GM23248 (cell line): Measurements from ENCODE around the gene DDA1. TPM values are rescaled to one million over a fixed set of nuclear protein-coding genes. Genes with fewer than 3 reads are reported as not detected.

Experiments used
- DNase-seq: peaks from one replicate; pipeline ENCODE4 v3.0.0-alpha.2; 2015
- H2AFZ ChIP-seq: fragments of 200-600 bp; sonication (generic); 2 replicates; pipeline ENCODE4 v1.6.1; 2016; ENCODE audit warnings: antibody characterized with exemption
- H3F3A ChIP-seq: fragments of 200-600 bp; sonication (generic); 2 replicates; pipeline ENCODE4 v1.6.1; 2016; ENCODE audit warnings: mild to moderate bottlenecking, antibody characterized with exemption, mixed run types; ENCODE audit not compliant: insufficient read depth
- H3K27ac ChIP-seq: fragments of 200-600 bp; sonication (generic); 2 replicates; pipeline ENCODE4 v1.5.1; 2016; ENCODE audit warnings: mild to moderate bottlenecking
- H3K27me3 ChIP-seq: fragments of 200-600 bp; sonication (generic); replicated peaks from 2 replicates; pipeline ENCODE4 v1.6.1; 2016; ENCODE audit warnings: mild to moderate bottlenecking; ENCODE audit not compliant: insufficient read depth
- H3K36me3 ChIP-seq: fragments of 200-600 bp; sonication (generic); 2 replicates; pipeline ENCODE4 v1.6.1; 2016; ENCODE audit warnings: low read depth, mild to moderate bottlenecking
- H3K4me1 ChIP-seq: fragments of 200-600 bp; sonication (generic); 2 replicates; pipeline ENCODE4 v1.6.1; 2016; ENCODE audit warnings: mild to moderate bottlenecking; ENCODE audit not compliant: insufficient read depth
- H3K4me2 ChIP-seq: fragments of 200-600 bp; sonication (generic); one replicate; pipeline ENCODE4 v1.6.1; 2016; ENCODE audit warnings: mild to moderate bottlenecking; ENCODE audit not compliant: unreplicated experiment
- H3K4me3 ChIP-seq: fragments of 200-600 bp; sonication (generic); 2 replicates; pipeline ENCODE4 v1.5.1; 2016; ENCODE audit warnings: mild to moderate bottlenecking
- H3K79me2 ChIP-seq: fragments of 200-600 bp; sonication (generic); 2 replicates; pipeline ENCODE4 v1.6.1; 2016; ENCODE audit warnings: mild to moderate bottlenecking; ENCODE audit not compliant: insufficient read depth
- H3K9ac ChIP-seq: fragments of 200-600 bp; sonication (generic); 2 replicates; pipeline ENCODE4 v1.6.1; 2016; ENCODE audit warnings: mild to moderate bottlenecking
- H3K9me2 ChIP-seq: fragments of 200-600 bp; sonication (generic); 2 replicates; pipeline ENCODE4 v1.6.1; 2016; ENCODE audit warnings: mixed run types, mild to moderate bottlenecking, moderate library complexity; ENCODE audit not compliant: insufficient read depth
- H3K9me3 ChIP-seq: fragments of 200-600 bp; sonication (generic); one replicate; pipeline ENCODE4 v1.6.1; 2017; ENCODE audit warnings: low read depth
- H4K20me1 ChIP-seq: fragments of 200-600 bp; sonication (generic); 2 replicates; pipeline ENCODE4 v1.6.0; 2016; ENCODE audit not compliant: insufficient read depth
- EZH2 ChIP-seq: fragments of 200-600 bp; sonication (generic); IDR thresholded peaks from 2 replicates; pipeline ENCODE4 v1.6.1; 2018; ENCODE audit warnings: antibody characterized with exemption, mild to moderate bottlenecking; ENCODE audit not compliant: insufficient read depth, poor library complexity, severe bottlenecking
- EZH2phosphoT487 ChIP-seq: fragments of 200-600 bp; sonication (generic); IDR thresholded peaks from 2 replicates; pipeline ENCODE4 v1.6.1; 2018; ENCODE audit warnings: antibody characterized with exemption, moderate library complexity, mild to moderate bottlenecking, low read depth; ENCODE audit not compliant: insufficient read depth
- WGBS, 2 experiments: methylation state at CpG; one replicate each; pipeline ENCODE4 v1.1.6; 2015 to 2017; ENCODE audit warnings: low lambda C conversion rate in 2 of 2, low coverage in 1 of 2; ENCODE audit errors: missing lambda C conversion rate in 2 of 2; 5-methylcytosine and 5-hydroxymethylcytosine counted together
- in situ Hi-C: fragments of 300-500 bp; cut with MboI; formaldehyde crosslinking; loops from 2 replicates; pipeline ENCODE4 v1.15.0; 2020
- polyA plus RNA-seq: library from polyadenylated mRNA; unstranded; fragments of >200 nt; fragmentation: Nextera tagmentation; extraction: Ambion mirVana; gene quantifications from 2 replicates; pipeline ENCODE4 v1.2.1, GENCODE V29; 2016
- total RNA-seq: library from RNA; depleted of rRNA; stranded (reverse); fragments of >200 nt; shearing (Covaris generic); gene quantifications from 2 replicates; pipeline ENCODE4 v1.2.3, GENCODE V29; 2014

DDA1 gene
- total and polyA plus RNA-seq, 2 experiments from 2014 or later: 10.9 to 87.8 TPM

- peak within 1 kb of the TSS; percentile 91 for H2AFZ ChIP-seq
- peak; percentile 99 for DNase-seq
- H3K4me2 ChIP-seq: peak within 1 kb of the TSS; percentile 93
- no peaks in the 10 kb centered on the region for H3K79me2 ChIP-seq
- H3K27ac ChIP-seq: no peak within 1 kb of the TSS
- peak within 1 kb of the TSS; percentile 77 for H3K4me3 ChIP-seq
- H3K9me2 ChIP-seq: no peaks in the 10 kb centered on the region
- H3K27me3 ChIP-seq: no peaks in the 10 kb centered on the region
- TF ChIP-seq EZH2phosphoT487: no peak
- TF ChIP-seq EZH2: no peak
- H3K9ac ChIP-seq: peak within 1 kb of the TSS; percentile 63
- in situ Hi-C loops: no loop called here
- peaks cover 7% of the 10 kb centered on the region; the same call in 1 of the 2 replicates for H3K4me1 ChIP-seq
- H3K36me3 ChIP-seq: no peaks in the 10 kb centered on the region
- H3K9me3 ChIP-seq: no peaks in the 10 kb centered on the region
- no peaks in the 10 kb centered on the region for H4K20me1 ChIP-seq
- WGBS, 2 experiments: 3% methylated on average over 60 to 62 of the region's 86 CpGs
- peaks cover 11% of the 10 kb centered on the region; the same call in 1 of the 2 replicates for H3F3A ChIP-seq
Observed at GRCh38 chr19:17334414-17335409, 25.3 kb downstream of the DDA1 start, which contains the start of gene ANO8. ANO8 (minus strand) TSS chr19:17334855; CDS start chr19:17334670, 185 bp downstream.

GRCh38 chr19:17335575-17335974 lies 26.2 kb downstream of the DDA1 start:
- no peaks in the 10 kb centered on the region for H3K9me2 ChIP-seq
- H3K4me2 ChIP-seq: no peak overlapping the region
- no peaks in the 10 kb centered on the region for H3K36me3 ChIP-seq
- H3F3A ChIP-seq: peaks cover 11% of the 10 kb centered on the region; the same call in 1 of the 2 replicates
- H3K9me3 ChIP-seq: no peaks in the 10 kb centered on the region
- H3K9ac ChIP-seq: no peak overlapping the region
- H2AFZ ChIP-seq: peak overlapping the region; percentile 96
- TF ChIP-seq EZH2: no peak
- TF ChIP-seq EZH2phosphoT487: no peak
- no peaks in the 10 kb centered on the region for H3K27me3 ChIP-seq
- H3K4me3 ChIP-seq: no peak overlapping the region
- no peak for DNase-seq
- no peaks in the 10 kb centered on the region for H4K20me1 ChIP-seq
- H3K27ac ChIP-seq: no peak overlapping the region
- 48 to 54% methylated on average over 10 of the region's 10 CpGs for WGBS, 2 experiments
- in situ Hi-C loops: no loop called here
- H3K4me1 ChIP-seq: peaks cover 7% of the 10 kb centered on the region; the same call in 1 of the 2 replicates
- no peaks in the 10 kb centered on the region for H3K79me2 ChIP-seq

DNA sequence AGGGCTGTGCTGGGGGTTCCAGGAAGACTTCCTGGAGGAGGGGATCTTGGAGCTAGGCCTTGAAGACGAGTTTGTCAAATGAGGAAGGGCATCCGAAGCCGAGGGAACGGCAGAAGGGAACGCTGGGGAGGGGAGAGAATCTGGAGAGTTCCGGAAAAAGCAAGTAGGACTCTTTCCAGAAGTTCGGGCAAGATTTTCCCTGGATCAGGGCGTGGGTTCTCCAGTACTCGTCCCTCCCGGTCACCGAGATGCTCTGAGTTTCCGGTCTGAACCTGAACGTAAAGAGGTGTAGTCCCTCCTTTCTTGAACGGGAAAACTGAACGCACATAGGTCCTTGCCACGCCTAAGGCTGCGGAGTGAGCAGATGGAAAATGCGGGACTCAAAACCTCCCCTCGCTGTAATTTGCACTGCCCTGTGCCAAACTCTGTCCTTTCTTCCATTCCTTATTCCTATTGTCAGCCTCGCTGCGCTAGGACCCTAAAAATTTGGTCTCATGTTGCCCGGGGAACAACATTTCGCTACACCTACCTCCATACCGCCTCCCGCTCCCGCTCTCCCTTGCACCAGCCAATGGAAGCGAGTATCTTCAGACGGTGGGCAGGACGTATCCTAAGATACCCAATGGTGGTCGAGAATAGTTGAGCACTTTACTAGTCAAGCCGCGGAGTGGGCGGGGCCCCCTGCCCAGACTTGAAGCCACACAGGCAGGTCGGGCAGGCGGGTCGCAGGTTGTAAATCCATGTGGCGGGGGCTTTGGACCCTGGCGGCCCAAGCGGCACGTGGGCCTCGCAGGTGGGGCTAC lies 27.7 kb downstream of the DDA1 start, which contains the start of gene GTPBP3:
GTPBP3 (plus strand) TSS at position 682 of the 803 bp plus-strand sequence; CDS start at position 741, 59 bp downstream.
- peaks cover 11% of the 10 kb centered on the region; the same call in 1 of the 2 replicates for H3F3A ChIP-seq
- H3K27me3 ChIP-seq: no peaks in the 10 kb centered on the region
- no peaks in the 10 kb centered on the region for H4K20me1 ChIP-seq
- DNase-seq: peak; percentile 99
- no peaks in the 10 kb centered on the region for H3K9me3 ChIP-seq
- H3K4me2 ChIP-seq: peak within 1 kb of the TSS; percentile 91
- peak within 1 kb of the TSS; percentile 96 for H2AFZ ChIP-seq
- WGBS, 2 experiments: 1% methylated on average over 41 of the region's 41 CpGs
- peak within 1 kb of the TSS; percentile 75 for H3K27ac ChIP-seq
- H3K36me3 ChIP-seq: no peaks in the 10 kb centered on the region
- no peaks in the 10 kb centered on the region for H3K9me2 ChIP-seq
- H3K79me2 ChIP-seq: no peaks in the 10 kb centered on the region
- no peak for TF ChIP-seq EZH2
- TF ChIP-seq EZH2phosphoT487: no peak
- peaks cover 7% of the 10 kb centered on the region; the same call in 1 of the 2 replicates for H3K4me1 ChIP-seq
- in situ Hi-C loops: no loop called here
- peak within 1 kb of the TSS; percentile 82 for H3K9ac ChIP-seq
- peak within 1 kb of the TSS; percentile 89 for H3K4me3 ChIP-seq
